HTERT RPE-1 (cell line): Measurements from ENCODE around the gene PPARD.
"Not testable (repeated sequence)": the region's sequence is repeated elsewhere in the genome, so short reads cannot be mapped to it uniquely, and the experiment has no call there.

Experiments used
- in situ Hi-C: fragments of 300-500 bp; cut with MboI; formaldehyde crosslinking; loops from 4 replicates; pipeline ENCODE4 v1.14.3; 2020; ENCODE audit warnings: low sequenced_read_pairs

The PPARD gene

GRCh38 chr6:35435074-35435837, 92.9 kb downstream of the PPARD start:
- in situ Hi-C loops, result no loop called here

GRCh38 chr6:35436071-35436857, 93.9 kb downstream of the PPARD start:
- in situ Hi-C loops, result no loop called here

- in situ Hi-C loops, result not testable (repeated sequence)
Observed at GRCh38 chr6:35438378-35439065, 96.2 kb downstream of the PPARD start.

GRCh38 chr6:35439308-35439707, 97.0 kb downstream of the PPARD start:
- in situ Hi-C loops, result no loop called here

- in situ Hi-C loops, result no loop called here
Observed at GRCh38 chr6:35441205-35441604, 98.8 kb downstream of the PPARD start.

- in situ Hi-C loops, result no loop called here
Observed at GRCh38 chr6:35441642-35442041, 99.3 kb downstream of the PPARD start.

- in situ Hi-C loops, result no loop called here
Observed at GRCh38 chr6:35442693-35443092, 100.3 kb downstream of the PPARD start.

GRCh38 chr6:35443341-35444030, 101.1 kb downstream of the PPARD start:
- in situ Hi-C loops, result no loop called here

GRCh38 chr6:35445691-35446090, 103.3 kb downstream of the PPARD start:
- in situ Hi-C loops, result no loop called here

- in situ Hi-C loops, result no loop called here
Observed at GRCh38 chr6:35448191-35448590, 105.8 kb downstream of the PPARD start.

GRCh38 chr6:35449287-35449881, 107.0 kb downstream of the PPARD start:
- in situ Hi-C loops, result no loop called here

- in situ Hi-C loops, result no loop called here
Observed at GRCh38 chr6:35451354-35452182, 109.2 kb downstream of the PPARD start.

- in situ Hi-C loops, result no loop called here
Observed at GRCh38 chr6:35452183-35453090, 110.1 kb downstream of the PPARD start, which contains the start of gene FANCE. Gene FANCE (plus strand): TSS chr6:35452338. CDS start chr6:35452546, 208 bp downstream.

GRCh38 chr6:35453236-35453635, 110.9 kb downstream of the PPARD start:
- in situ Hi-C loops, result no loop called here

- in situ Hi-C loops, result no loop called here
Observed at GRCh38 chr6:35454391-35455110, 112.2 kb downstream of the PPARD start.

GRCh38 chr6:35457907-35458306, 115.5 kb downstream of the PPARD start:
- in situ Hi-C loops, result no loop called here

GRCh38 chr6:35461270-35461669, 118.9 kb downstream of the PPARD start:
- in situ Hi-C loops, result no loop called here

- in situ Hi-C loops, result no loop called here
Observed at GRCh38 chr6:35463292-35463691, 120.9 kb downstream of the PPARD start.
